Activated CD4-positive, alpha-beta T cell treated with anti-CD3 and anti-CD28 coated beads, Interleukin-2, amount 50 U/mL, for 48 hours (primary cell): ENCODE results near the gene NOP56.
A peak's percentile ranks its signal among the peaks of the same experiment; 100 is the strongest.
"Not testable (repeated sequence)": the region's sequence is repeated elsewhere in the genome, so short reads cannot be mapped to it uniquely, and the experiment has no call there.

Experiments
- DNase-seq, 2 experiments: peaks; one replicate each; pipeline ENCODE4 v3.0.0-alpha.2; 2020

Gene NOP56

DNA sequence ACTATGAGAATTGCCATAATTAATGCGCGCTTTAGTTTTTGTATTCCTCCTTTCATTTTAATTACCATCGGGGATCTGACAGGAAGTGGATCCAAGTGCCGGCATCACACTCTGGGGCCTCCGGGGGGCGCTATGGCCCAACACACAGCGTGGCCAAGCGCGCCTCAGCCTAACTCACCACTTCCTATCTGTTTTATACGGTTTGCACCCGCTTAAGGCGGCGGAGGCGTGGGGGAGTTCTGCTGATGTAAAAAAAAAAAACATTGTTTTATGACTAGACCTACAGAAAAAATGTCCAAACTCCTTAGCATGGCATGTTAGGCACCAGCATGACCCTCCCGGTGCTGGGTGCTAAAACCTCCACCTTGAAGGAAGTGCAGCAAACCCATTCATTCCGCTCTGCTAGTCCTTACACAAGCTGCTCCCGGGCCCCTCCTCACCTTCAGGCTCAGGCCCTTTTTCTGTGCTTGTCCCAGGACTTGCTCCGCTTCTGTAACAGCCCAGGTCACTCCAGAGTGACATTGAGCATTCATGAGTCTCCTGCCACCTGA, 35.7 kb downstream of the NOP56 start:
- peak; percentile 81 to 85 for DNase-seq

DNA sequence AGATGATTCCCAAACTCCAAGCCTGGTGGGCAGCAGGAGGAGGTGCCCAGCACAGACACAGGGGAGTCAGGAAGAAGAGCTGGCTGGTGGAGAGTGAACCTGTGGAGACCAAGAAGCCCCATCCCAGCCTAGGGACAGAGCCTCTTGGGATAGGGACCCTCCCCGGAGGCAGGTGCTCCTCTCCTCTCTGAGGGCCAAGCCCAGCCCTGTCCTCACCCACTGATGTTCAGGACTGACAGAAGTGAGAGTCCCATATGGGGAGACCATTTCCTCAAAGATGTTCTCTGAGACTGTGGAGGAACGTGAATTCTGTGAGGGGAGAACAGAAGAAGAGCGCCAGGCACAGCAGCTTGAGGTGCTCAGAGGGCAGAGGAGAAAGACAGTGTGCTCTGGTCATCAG, 37.8 kb downstream of the NOP56 start:
- no peak for DNase-seq

DNA sequence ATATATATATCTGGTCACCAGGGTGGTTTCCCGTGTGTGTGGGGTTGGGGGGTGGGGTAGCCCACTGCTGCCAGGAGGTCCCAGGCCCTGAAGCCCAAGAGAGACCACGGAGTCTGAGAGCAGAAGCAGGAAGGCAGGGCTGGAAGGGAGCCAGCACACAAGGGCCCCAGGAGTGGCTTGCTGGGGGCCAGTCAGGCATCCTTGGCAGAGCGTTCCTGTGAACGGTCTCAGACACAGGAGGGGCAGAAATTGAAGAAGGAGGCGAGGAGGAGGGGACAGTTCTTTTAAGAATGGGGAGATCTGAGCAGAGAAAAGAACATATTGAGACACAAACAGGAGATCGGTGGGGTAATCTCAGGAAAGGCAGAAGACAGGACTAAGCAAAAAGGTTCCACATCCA, 38.3 kb downstream of the NOP56 start:
- no peak for DNase-seq

DNA sequence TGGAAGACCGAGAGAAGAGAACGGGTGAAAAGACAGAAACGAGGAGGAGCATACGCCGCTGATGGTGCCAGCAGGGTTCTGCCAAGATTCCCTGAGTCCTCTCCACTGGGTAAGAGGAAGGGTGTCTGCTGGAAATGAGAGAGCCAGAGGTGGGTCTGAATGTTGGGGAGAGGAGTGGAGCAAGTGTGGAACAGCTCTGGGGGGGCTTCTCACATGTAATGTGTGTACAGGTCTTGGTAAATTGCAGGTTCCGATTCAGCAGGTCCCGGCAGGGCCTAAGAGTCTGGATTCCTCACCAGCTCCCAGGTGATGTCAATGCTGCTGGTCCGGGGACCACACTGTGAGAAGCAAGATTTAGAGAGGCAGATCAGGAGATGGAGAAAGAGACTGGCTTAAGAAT, 38.7 kb downstream of the NOP56 start:
- DNase-seq: no peak

DNA sequence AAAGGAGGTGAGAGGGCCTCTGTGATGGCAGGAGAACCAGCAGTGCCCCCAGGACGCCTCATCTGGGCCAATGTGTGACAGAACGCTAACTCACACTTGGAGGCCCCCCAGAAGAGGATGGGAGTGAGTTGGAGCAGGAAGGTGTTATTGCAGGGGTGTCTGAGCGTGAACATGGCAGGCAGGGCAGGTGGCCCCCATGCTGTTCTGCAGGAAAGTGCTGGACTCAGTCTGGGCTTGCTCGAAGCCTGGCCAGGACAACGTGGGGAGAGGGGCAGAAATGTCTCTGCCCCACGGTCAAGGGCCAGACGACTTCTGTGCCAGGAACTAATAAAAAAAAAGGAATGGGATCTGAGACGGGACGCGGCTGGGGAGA, 39.2 kb downstream of the NOP56 start:
- no peak for DNase-seq

- DNase-seq: peak in 1 of 2 experiments; percentile 25
These were observed 39.8 kb downstream of the NOP56 start, which contains the start of gene EBF4 for GRCh38 chr20:2692036-2692885. EBF4 (plus strand) TSS chr20:2692780; CDS start chr20:2693646, 866 bp downstream.

GRCh38 chr20:2692886-2693285, 40.5 kb downstream of the NOP56 start:
- no peak for DNase-seq

- peak; percentile 56 to 61 for DNase-seq
These were observed 41.0 kb downstream of the NOP56 start for GRCh38 chr20:2693286-2694007.

GRCh38 chr20:2694008-2694471, 41.6 kb downstream of the NOP56 start:
- no peak for DNase-seq

- DNase-seq: no peak
These were observed 42.1 kb downstream of the NOP56 start for GRCh38 chr20:2694519-2694918.

DNA sequence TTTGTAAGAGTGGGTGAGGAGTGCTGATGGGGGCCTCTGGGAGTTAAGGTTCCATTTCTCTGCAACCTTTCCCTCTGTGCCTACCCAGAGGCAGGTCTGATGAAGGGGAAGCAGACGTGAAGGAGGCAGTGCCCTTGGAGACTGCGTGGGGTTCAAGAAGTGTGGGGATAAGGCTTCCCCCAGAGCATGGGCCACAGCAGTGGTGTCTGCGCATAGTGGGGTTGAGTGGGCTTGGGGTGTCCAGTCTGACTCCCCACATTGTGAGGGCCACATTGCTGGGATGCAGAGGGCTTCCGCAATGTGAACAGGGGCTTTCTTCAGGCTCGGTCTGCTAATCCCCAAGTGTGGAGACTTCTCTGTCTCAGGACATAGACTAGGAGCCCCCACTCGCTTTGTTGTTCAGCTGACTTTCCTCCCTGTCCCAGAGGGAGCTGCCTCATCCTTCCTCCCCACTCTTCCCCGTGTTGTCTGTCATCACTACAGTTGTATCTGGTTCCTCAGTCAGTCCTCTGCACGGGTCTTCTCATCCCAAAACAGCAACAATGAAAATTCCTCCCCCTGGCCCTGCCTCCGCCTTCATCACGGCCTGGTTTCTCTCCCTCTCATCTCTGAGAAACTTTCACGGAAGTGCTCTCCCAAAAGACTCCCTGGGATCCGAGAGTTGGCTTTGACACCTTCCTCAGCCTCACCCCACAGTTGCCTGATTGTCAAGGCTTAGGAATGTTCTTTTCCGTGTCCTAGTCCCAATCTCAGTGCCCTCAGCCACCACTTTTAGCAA, 43.0 kb downstream of the NOP56 start:
- DNase-seq: no peak

GRCh38 chr20:2695984-2696525, 43.6 kb downstream of the NOP56 start:
- DNase-seq: not testable (repeated sequence)

- no peak for DNase-seq
These were observed 44.2 kb downstream of the NOP56 start for GRCh38 chr20:2696646-2697045.

DNA sequence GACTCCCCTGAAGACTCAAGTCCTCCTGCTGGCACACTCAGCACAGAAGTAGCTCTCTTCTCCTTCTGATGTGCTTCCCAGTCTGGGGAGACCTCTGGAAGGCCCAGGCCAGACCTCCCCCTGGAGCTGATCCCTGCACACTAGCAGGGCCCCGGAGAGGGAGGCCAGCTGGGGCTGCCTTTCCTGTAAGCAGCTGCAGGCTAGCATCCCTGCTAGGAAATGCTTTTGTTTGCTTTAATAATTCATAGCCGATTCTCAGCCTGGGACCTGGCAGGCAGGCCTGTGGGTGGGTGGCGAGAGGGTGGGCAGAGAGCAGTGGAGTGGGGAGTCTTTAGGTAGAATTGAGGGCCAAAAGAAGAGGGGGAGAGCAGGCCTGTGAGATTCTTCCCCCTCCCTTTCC, 45.3 kb downstream of the NOP56 start:
- DNase-seq: no peak

- DNase-seq: no peak
These were observed 45.9 kb downstream of the NOP56 start for GRCh38 chr20:2698186-2698817.

GRCh38 chr20:2698912-2699311, 46.5 kb downstream of the NOP56 start:
- DNase-seq: no peak

DNA sequence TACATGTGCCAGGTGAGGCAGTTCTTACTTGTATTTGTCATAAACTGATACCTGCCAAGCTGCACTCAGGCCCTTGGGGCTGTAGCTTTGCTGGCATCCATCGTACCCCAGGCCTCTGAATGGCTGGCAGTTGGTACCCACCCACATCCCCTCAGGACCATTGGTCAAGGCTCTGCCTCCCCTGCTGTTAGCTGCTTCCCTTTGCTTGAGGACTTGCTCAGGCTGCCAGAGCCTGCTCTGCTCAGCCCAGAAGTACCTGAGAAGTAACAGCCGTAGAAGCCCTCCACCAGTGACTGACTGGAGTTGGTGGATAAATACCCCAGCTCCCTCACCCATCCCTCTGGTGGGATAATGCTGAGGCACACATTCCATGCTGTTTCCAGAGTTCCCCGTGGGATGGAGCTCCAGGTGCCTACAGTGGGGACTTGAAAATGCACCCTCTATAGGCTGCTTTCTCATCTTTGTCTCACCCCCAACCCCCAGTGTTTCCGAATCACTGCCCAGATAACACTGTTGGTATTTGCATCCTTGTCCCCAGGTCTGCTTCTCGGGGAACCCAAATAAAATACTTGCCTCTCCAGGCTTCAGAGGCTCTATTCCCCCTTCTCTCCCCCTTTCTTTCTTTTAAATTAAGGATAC, 47.5 kb downstream of the NOP56 start:
- no peak for DNase-seq

DNA sequence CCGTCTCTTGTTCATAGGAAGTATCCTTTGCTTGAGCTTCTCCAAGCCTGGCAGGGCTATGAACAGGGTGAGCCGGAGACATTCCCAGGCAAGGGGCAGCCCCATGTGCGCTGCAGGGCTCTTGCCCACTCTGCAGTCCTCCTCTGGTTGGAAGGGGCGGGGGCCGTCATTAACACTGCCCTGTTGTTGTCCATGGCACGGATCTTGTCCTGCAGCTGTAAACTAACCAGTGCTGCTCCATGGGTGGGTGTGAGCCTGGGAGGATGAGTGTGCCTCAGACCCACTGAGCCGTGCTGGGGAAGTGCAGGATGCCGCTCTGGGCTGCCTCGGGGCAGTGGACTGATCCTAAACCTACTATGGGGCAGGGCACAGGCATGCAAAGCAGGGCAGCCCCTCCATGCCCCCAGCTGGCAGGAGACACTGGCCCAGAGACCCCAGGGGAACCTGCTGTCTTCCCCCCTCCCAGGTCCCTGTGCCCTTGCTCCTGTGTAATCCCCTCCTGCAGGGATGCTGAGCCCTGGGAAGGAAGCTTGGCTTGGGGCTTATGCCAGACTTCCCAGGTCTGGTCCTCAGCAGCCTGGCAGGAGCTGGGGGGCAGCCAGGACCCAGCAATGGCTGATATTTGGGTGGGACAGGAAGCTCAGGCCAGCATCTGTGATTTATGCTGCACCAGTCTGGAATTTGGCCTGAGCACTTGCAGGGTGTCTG, 48.6 kb downstream of the NOP56 start:
- no peak for DNase-seq

DNA sequence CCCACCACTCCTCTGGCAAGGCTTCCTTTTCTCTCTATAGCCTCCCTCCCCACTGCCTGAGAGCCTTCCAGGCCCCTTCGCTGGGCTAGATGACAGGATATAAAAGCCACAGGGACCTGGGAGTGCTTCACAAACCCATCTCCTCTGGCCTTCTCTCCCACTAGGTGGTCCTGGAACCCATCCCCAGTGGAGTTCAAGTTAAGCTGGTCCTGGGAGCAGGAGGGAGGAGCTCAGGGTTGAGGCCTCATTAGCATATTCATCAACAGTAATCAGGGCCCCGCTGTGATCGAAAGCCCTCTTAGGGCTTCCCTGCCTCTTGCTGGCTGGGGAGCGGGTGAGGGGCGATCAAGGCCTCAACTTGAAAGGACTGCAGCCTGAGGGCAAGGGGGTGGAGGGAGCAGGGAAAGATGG, 49.2 kb downstream of the NOP56 start:
- no peak for DNase-seq

GRCh38 chr20:2703716-2704475, 51.5 kb downstream of the NOP56 start:
- no peak for DNase-seq
